CD4-positive, alpha-beta memory T cell (primary cell): Measurements from ENCODE around the gene OTC. TPM values are rescaled to one million over a fixed set of nuclear protein-coding genes. Genes with fewer than 3 reads are reported as not detected.

Source experiments
- CTCF ChIA-PET: fragments of 350-600 bp; sonication (Branson Sonifier 250); formaldehyde crosslinking; loops from one replicate; lab custom pipeline; 2021; ENCODE audit warnings: inconsistent platforms; ENCODE audit not compliant: partially characterized antibody; lab: Charles Lee
- POLR2A ChIA-PET: fragments of 350-600 bp; sonication (Branson Sonifier 250); formaldehyde crosslinking; loops from one replicate; lab custom pipeline; 2021; ENCODE audit not compliant: partially characterized antibody; lab: Charles Lee
- DNase-seq, 5 donors: peaks; one replicate each; pipeline versions ENCODE4 v3.0.0 to v3.0.0-alpha.2; 2020 to 2022; ENCODE audit warnings: mixed read lengths in 1 of 5
- H3K27ac ChIP-seq: one replicate; pipeline ENCODE4 v1.7.0; 2013; ENCODE audit warnings: low read depth, low read length
- H3K27me3 ChIP-seq: 2 replicates; pipeline ENCODE4 v1.7.0; 2013; ENCODE audit warnings: mild to moderate bottlenecking, low read length, moderate library complexity; ENCODE audit not compliant: insufficient read depth
- H3K36me3 ChIP-seq: 2 replicates; pipeline ENCODE4 v1.7.0; 2013; ENCODE audit warnings: mild to moderate bottlenecking, low read length, moderate library complexity; ENCODE audit not compliant: insufficient read depth
- H3K4me1 ChIP-seq: 2 replicates; pipeline ENCODE4 v1.7.0; 2013; ENCODE audit warnings: mild to moderate bottlenecking, low read length, moderate library complexity; ENCODE audit not compliant: insufficient read depth
- H3K4me3 ChIP-seq, 2 donors: one replicate each; pipeline ENCODE4 v1.7.0; 2013; ENCODE audit warnings: low read length in 2 of 2, mild to moderate bottlenecking in 1 of 2
- H3K9me3 ChIP-seq, 2 donors: one replicate each; pipeline ENCODE4 v1.7.0; 2013; ENCODE audit warnings: low read length in 2 of 2, control low read depth in 1 of 2; ENCODE audit not compliant: control insufficient read depth in 1 of 2
- H3K27ac Mint-ChIP-seq, 7 donors: one replicate each; pipeline ENCODE4 v1.8.0; 2020 to 2021; ENCODE audit warnings: mixed read lengths in 7 of 7, mild to moderate bottlenecking in 6 of 7, inconsistent platforms in 3 of 7, moderate library complexity in 3 of 7
- H3K27me3 Mint-ChIP-seq, 2 donors: one replicate each; pipeline ENCODE4 v1.8.0; 2020 to 2021; ENCODE audit warnings: mixed read lengths in 2 of 2
- H3K36me3 Mint-ChIP-seq, 2 donors: one replicate each; pipeline ENCODE4 v1.8.0; 2020 to 2021; ENCODE audit warnings: mixed read lengths in 2 of 2, inconsistent platforms in 1 of 2, mild to moderate bottlenecking in 1 of 2
- H3K4me1 Mint-ChIP-seq, 4 donors: one replicate each; pipeline ENCODE4 v1.8.0; 2020 to 2021; ENCODE audit warnings: mixed read lengths in 4 of 4, mild to moderate bottlenecking in 1 of 4
- H3K4me3 Mint-ChIP-seq, 8 donors: one replicate each; pipeline ENCODE4 v1.8.0; 2020 to 2021; ENCODE audit warnings: mixed read lengths in 8 of 8, mild to moderate bottlenecking in 7 of 8, moderate library complexity in 6 of 8, inconsistent platforms in 3 of 8
- H3K9me3 Mint-ChIP-seq, 8 donors: one replicate each; pipeline ENCODE4 v1.8.0; 2020 to 2021; ENCODE audit warnings: mixed read lengths in 8 of 8, mild to moderate bottlenecking in 5 of 8, inconsistent platforms in 3 of 8, moderate library complexity in 1 of 8
- intact Hi-C: fragments of 100-400 bp; cut with micrococcal nuclease; formaldehyde crosslinking; loops from one replicate; pipeline ENCODE4 v1.15.1; 2023
- polyA plus RNA-seq, 2 donors: library from polyadenylated mRNA; unstranded; fragments of 300-500 nt; fragmentation: Illumina TruSeq; gene quantifications; one replicate each; pipeline ENCODE4 v1.2.3, GENCODE V29; 2021
- total RNA-seq, 2 experiments: library from RNA; stranded (reverse); gene quantifications; one replicate each; pipeline ENCODE4 v1.2.3, GENCODE V29; 2021

OTC gene
- not detected for total RNA-seq
- polyA plus RNA-seq, result not detected

GRCh38 chrX:38352362-38352761, at the start of gene OTC:
TSS of gene OTC (plus strand) at chrX:38352604. CDS start at chrX:38352697, 93 bp downstream.
- Mint-ChIP-seq H3K27me3 (peaks cover 5 to 8% of the 10 kb centered on the region in 2 donors), H3K9me3 (peaks cover 0 to 4% (median 0%) of the 10 kb centered on the region in 8 donors), H3K4me1 (no peaks in the 10 kb centered on the region), H3K4me3 (no peak within 1 kb of the TSS), H3K27ac (no peak within 1 kb of the TSS), H3K36me3 (no peaks in the 10 kb centered on the region)
- Histone ChIP-seq H3K27ac (no peak within 1 kb of the TSS), H3K4me3 (no peak within 1 kb of the TSS), H3K4me1 (no peaks in the 10 kb centered on the region), H3K9me3 (no peaks in the 10 kb centered on the region), H3K36me3 (no peaks in the 10 kb centered on the region), H3K27me3 (no peaks in the 10 kb centered on the region)
- POLR2A ChIA-PET, result no interaction called here
- intact Hi-C loops, result no loop called here
- CTCF ChIA-PET, result no interaction called here
- no peak for DNase-seq

- intact Hi-C loops, result no loop called here
- no peaks in the 10 kb centered on the region for H3K36me3 ChIP-seq
- Mint-ChIP-seq H3K36me3 (peaks cover 6 to 13% of the 10 kb centered on the region in 2 donors), H3K4me1 (no peaks in the 10 kb centered on the region), H3K27ac (no peak overlapping the region), H3K9me3 (no peaks in the 10 kb centered on the region), H3K4me3 (no peak overlapping the region), H3K27me3 (no peaks in the 10 kb centered on the region)
- H3K27ac ChIP-seq, result no peak overlapping the region
- ChIA-PET POLR2A (no interaction called here), CTCF (interaction anchor here (1.3 kb wide), 1 partner anchor 23 kb away, joined by 6 read pairs; the partner anchor contains the start of gene RPGR)
- H3K27me3 ChIP-seq, result no peaks in the 10 kb centered on the region
- no peak overlapping the region for H3K4me3 ChIP-seq
- no peaks in the 10 kb centered on the region for H3K9me3 ChIP-seq
- DNase-seq, result no peak
- H3K4me1 ChIP-seq, result no peaks in the 10 kb centered on the region
These were observed 48.4 kb upstream of the OTC start for GRCh38 chrX:38304010-38304409.

GRCh38 chrX:38305971-38306370, 46.4 kb upstream of the OTC start:
- Mint-ChIP-seq H3K9me3 (no peaks in the 10 kb centered on the region), H3K4me3 (no peak overlapping the region), H3K27ac (no peak overlapping the region), H3K36me3 (peaks cover 4 to 19% of the 10 kb centered on the region in 2 donors), H3K4me1 (no peaks in the 10 kb centered on the region), H3K27me3 (no peaks in the 10 kb centered on the region)
- H3K36me3 ChIP-seq, result no peaks in the 10 kb centered on the region
- ChIA-PET CTCF (no interaction called here), POLR2A (no interaction called here)
- H3K4me3 ChIP-seq, result no peak overlapping the region
- intact Hi-C loops, result no loop called here
- no peaks in the 10 kb centered on the region for H3K9me3 ChIP-seq
- no peaks in the 10 kb centered on the region for H3K27me3 ChIP-seq
- H3K27ac ChIP-seq, result no peak overlapping the region
- H3K4me1 ChIP-seq, result no peaks in the 10 kb centered on the region
- no peak for DNase-seq

- Mint-ChIP-seq H3K4me3 (no peak overlapping the region), H3K27me3 (no peaks in the 10 kb centered on the region)
- CTCF ChIA-PET, result no interaction called here
These were observed 40.7 kb upstream of the OTC start for GRCh38 chrX:38311743-38312142.

GRCh38 chrX:38312436-38312835, 40.0 kb upstream of the OTC start:
- Histone ChIP-seq H3K36me3 (no peaks in the 10 kb centered on the region), H3K4me1 (no peaks in the 10 kb centered on the region), H3K27me3 (no peaks in the 10 kb centered on the region), H3K4me3 (no peak overlapping the region), H3K27ac (no peak overlapping the region), H3K9me3 (no peaks in the 10 kb centered on the region)
- no peaks in the 10 kb centered on the region for H3K27me3 Mint-ChIP-seq
- POLR2A ChIA-PET, result no interaction called here
- H3K9me3 Mint-ChIP-seq, result peaks cover 0 to 3% (median 0%) of the 10 kb centered on the region in 8 donors
- no peak overlapping the region for H3K4me3 Mint-ChIP-seq
- no peak overlapping the region for H3K27ac Mint-ChIP-seq
- H3K36me3 Mint-ChIP-seq, result peaks cover 17% of the 10 kb centered on the region in 2 donors
- CTCF ChIA-PET, result no interaction called here
- intact Hi-C loops, result no loop called here
- H3K4me1 Mint-ChIP-seq, result no peaks in the 10 kb centered on the region
- DNase-seq, result no peak

More at GRCh38 chrX:38311743-38312142, 40.7 kb upstream of the OTC start:
- H3K27ac ChIP-seq, result no peak overlapping the region
- Mint-ChIP-seq H3K9me3 (peaks cover 0 to 3% (median 0%) of the 10 kb centered on the region in 8 donors), H3K27ac (no peak overlapping the region), H3K36me3 (peaks cover 11 to 17% of the 10 kb centered on the region in 2 donors), H3K4me1 (no peaks in the 10 kb centered on the region)
- POLR2A ChIA-PET, result no interaction called here
- no peaks in the 10 kb centered on the region for H3K27me3 ChIP-seq
- no peaks in the 10 kb centered on the region for H3K4me1 ChIP-seq
- H3K4me3 ChIP-seq, result no peak overlapping the region
- no peaks in the 10 kb centered on the region for H3K36me3 ChIP-seq
- H3K9me3 ChIP-seq, result no peaks in the 10 kb centered on the region
- no peak for DNase-seq
- intact Hi-C loops, result no loop called here

GRCh38 chrX:38313190-38313589, 39.2 kb upstream of the OTC start:
- CTCF ChIA-PET, result no interaction called here
- H3K9me3 ChIP-seq, result no peaks in the 10 kb centered on the region

GRCh38 chrX:38315186-38315585, 37.2 kb upstream of the OTC start:
- intact Hi-C loops, result no loop called here
- no peak overlapping the region for H3K4me3 ChIP-seq
- no peaks in the 10 kb centered on the region for H3K9me3 ChIP-seq
- H3K36me3 Mint-ChIP-seq, result peaks cover 13 to 17% of the 10 kb centered on the region in 2 donors
- H3K27ac ChIP-seq, result no peak overlapping the region
- DNase-seq, result no peak
- no peak overlapping the region for H3K4me3 Mint-ChIP-seq
- H3K4me1 Mint-ChIP-seq, result no peaks in the 10 kb centered on the region
- CTCF ChIA-PET, result no interaction called here
- peaks cover 0 to 3% (median 0%) of the 10 kb centered on the region in 8 donors for H3K9me3 Mint-ChIP-seq
- no peaks in the 10 kb centered on the region for H3K27me3 Mint-ChIP-seq
- POLR2A ChIA-PET, result no interaction called here
- H3K36me3 ChIP-seq, result no peaks in the 10 kb centered on the region
- H3K27ac Mint-ChIP-seq, result no peak overlapping the region
- no peaks in the 10 kb centered on the region for H3K4me1 ChIP-seq
- no peaks in the 10 kb centered on the region for H3K27me3 ChIP-seq

More at GRCh38 chrX:38313190-38313589, 39.2 kb upstream of the OTC start:
- no peak for DNase-seq
- Mint-ChIP-seq H3K4me3 (no peak overlapping the region), H3K27ac (no peak overlapping the region), H3K36me3 (peaks cover 13 to 17% of the 10 kb centered on the region in 2 donors), H3K27me3 (no peaks in the 10 kb centered on the region), H3K4me1 (no peaks in the 10 kb centered on the region), H3K9me3 (peaks cover 0 to 3% (median 0%) of the 10 kb centered on the region in 8 donors)
- Histone ChIP-seq H3K4me1 (no peaks in the 10 kb centered on the region), H3K36me3 (no peaks in the 10 kb centered on the region), H3K4me3 (no peak overlapping the region), H3K27me3 (no peaks in the 10 kb centered on the region), H3K27ac (no peak overlapping the region)
- POLR2A ChIA-PET, result no interaction called here
- intact Hi-C loops, result no loop called here
